NK-92 (cell line): ENCODE results near the gene CRYAB.
"Not testable (repeated sequence)": the region's sequence is repeated elsewhere in the genome, so short reads cannot be mapped to it uniquely, and the experiment has no call there.

Experiments used
- DNase-seq: peaks from one replicate; lab custom pipeline; 2025; ENCODE audit not compliant: unreplicated experiment; lab: John Stamatoyannopoulos, UW

Gene CRYAB

GRCh38 chr11:111933872-111934271 is 22.3 kb upstream of the CRYAB start:
- no peak for DNase-seq

- not testable (repeated sequence) for DNase-seq
Observed at GRCh38 chr11:111933176-111933575, 21.6 kb upstream of the CRYAB start.

GRCh38 chr11:111932611-111932950 is 21.0 kb upstream of the CRYAB start:
- no peak for DNase-seq

- DNase-seq: no peak
Observed at GRCh38 chr11:111930472-111930871, 18.9 kb upstream of the CRYAB start.

GRCh38 chr11:111926505-111927391 is 15.2 kb upstream of the CRYAB start:
- DNase-seq: peak; percentile 71

- DNase-seq: no peak
Observed at GRCh38 chr11:111925953-111926352, 14.4 kb upstream of the CRYAB start.

- DNase-seq: no peak
Observed at GRCh38 chr11:111923951-111924350, 12.4 kb upstream of the CRYAB start.

- DNase-seq: no peak
Observed at GRCh38 chr11:111923351-111923788, 11.8 kb upstream of the CRYAB start.

GRCh38 chr11:111922803-111923202 is 11.2 kb upstream of the CRYAB start:
- no peak for DNase-seq

GRCh38 chr11:111921541-111922230 is 10.1 kb upstream of the CRYAB start:
- no peak for DNase-seq

- no peak for DNase-seq
Observed at GRCh38 chr11:111920908-111921307, 9.3 kb upstream of the CRYAB start.

GRCh38 chr11:111918390-111919256 is 7.1 kb upstream of the CRYAB start, which contains the start of gene C11orf52:
TSS of gene C11orf52 (plus strand) at chr11:111918913. CDS start at chr11:111918973, 60 bp downstream.
- DNase-seq: no peak

GRCh38 chr11:111917788-111918187 is 6.2 kb upstream of the CRYAB start:
- no peak for DNase-seq

- DNase-seq: no peak
Observed at GRCh38 chr11:111917312-111917711, 5.7 kb upstream of the CRYAB start.

- no peak for DNase-seq
Observed at GRCh38 chr11:111916768-111917167, 5.2 kb upstream of the CRYAB start.

- DNase-seq: no peak
Observed at GRCh38 chr11:111913997-111914396, 2.4 kb upstream of the CRYAB start.

GRCh38 chr11:111913031-111913861 is 1.7 kb upstream of the CRYAB start:
- no peak for DNase-seq

GRCh38 chr11:111912535-111912934 is 965 bp upstream of the CRYAB start, which contains the start of gene HSPB2:
TSS of gene HSPB2 (plus strand) at chr11:111912734. CDS start at chr11:111912830, 96 bp downstream.
- DNase-seq: no peak

- DNase-seq: no peak
Observed at GRCh38 chr11:111910676-111911562, 651 bp downstream of the CRYAB start.
